Adipocyte (in vitro differentiated cells): ENCODE measurements around the gene HOXA7.

Experiments
- DNase-seq: peaks from one replicate; pipeline ENCODE4 v3.0.0-alpha.2; 2015; ENCODE audit warnings: low read depth
- H3K27me3 ChIP-seq: replicated peaks from 2 replicates; pipeline ENCODE4 v1.7.0; 2013; ENCODE audit warnings: mild to moderate bottlenecking, low read length, moderate library complexity; ENCODE audit not compliant: control insufficient read depth, insufficient read depth
- H3K36me3 ChIP-seq: 2 replicates; pipeline ENCODE4 v1.7.0; 2013; ENCODE audit warnings: low read length, mild to moderate bottlenecking, moderate library complexity; ENCODE audit not compliant: control insufficient read depth, insufficient read depth, severe bottlenecking
- H3K4me1 ChIP-seq: 2 replicates; pipeline ENCODE4 v1.7.0; 2013; ENCODE audit warnings: mild to moderate bottlenecking, low read length, moderate library complexity; ENCODE audit not compliant: control insufficient read depth, insufficient read depth
- H3K4me3 ChIP-seq: 2 replicates; pipeline ENCODE4 v1.7.0; 2013; ENCODE audit warnings: mild to moderate bottlenecking, low read length, moderate library complexity
- H3K9ac ChIP-seq: 2 replicates; pipeline ENCODE4 v1.7.0; 2013; ENCODE audit warnings: mild to moderate bottlenecking, low read length, moderate library complexity
- H3K9me3 ChIP-seq: 2 replicates; pipeline ENCODE4 v1.7.0; 2013; ENCODE audit warnings: mild to moderate bottlenecking, low read length, moderate library complexity; ENCODE audit not compliant: control insufficient read depth

HOXA7 gene

DNA sequence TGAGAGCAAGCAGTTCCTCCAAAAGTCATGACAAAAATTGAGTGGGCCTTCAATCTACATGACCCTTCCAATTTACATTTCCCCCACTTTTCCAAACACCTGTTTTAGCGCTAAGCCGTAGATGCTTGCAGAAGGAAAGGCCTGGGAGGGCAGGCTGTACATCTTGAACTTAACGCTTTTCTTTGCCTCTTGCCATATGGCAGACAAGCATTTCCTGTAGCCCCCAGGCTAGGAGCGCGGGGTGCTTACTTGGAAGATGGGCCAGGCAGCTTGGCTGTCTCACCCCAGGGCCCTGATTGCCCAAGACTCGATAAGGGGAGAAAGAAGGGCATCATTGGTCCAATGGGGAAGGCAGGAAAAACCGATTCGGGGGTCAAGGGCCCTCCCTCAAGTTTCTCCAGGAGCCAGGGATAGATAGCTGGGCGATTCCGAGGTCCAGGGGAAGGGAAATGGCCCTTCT lies 15.9 kb upstream of the HOXA7 start:
- Histone ChIP-seq H3K27me3 (no peaks in the 10 kb centered on the region), H3K36me3 (no peaks in the 10 kb centered on the region), H3K4me3 (peak overlapping the region; percentile 94), H3K9me3 (no peaks in the 10 kb centered on the region), H3K9ac (peak overlapping the region; percentile 93), H3K4me1 (peaks cover 51% of the 10 kb centered on the region)
- DNase-seq = no peak

DNA sequence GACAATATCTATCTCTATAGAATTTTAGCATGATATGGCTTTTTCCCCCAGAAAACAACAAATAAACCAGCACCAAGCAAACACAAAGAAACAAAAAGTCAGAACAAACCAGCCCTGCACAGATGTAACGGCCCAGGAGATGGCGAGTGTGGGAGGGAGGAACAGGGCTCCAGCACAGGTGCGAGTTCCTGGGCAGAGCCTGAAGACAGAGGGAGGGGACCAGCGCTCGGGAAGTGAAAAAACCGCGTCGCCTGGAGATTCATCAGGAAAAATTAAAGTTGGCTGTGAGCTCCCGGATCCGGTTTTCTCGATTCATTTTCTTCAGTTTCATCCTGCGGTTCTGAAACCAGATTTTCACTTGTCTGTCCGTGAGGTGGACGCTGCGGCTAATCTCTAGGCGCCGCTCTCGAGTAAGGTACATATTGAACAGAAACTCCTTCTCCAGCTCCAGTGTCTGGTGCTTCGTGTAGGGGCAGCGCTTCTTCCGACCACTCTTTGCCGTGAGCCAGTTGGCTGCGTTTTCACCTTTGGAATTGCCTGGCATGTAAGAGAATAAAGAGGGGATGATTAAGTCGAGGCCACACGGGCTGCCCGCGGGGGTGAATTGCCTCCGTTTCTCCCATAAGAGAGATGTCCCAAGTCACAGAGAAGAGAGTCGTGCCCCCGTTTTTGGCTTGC lies 15.3 kb upstream of the HOXA7 start:
- Histone ChIP-seq H3K4me3 (peak overlapping the region; percentile 94), H3K9ac (peak overlapping the region; percentile 93)

DNA sequence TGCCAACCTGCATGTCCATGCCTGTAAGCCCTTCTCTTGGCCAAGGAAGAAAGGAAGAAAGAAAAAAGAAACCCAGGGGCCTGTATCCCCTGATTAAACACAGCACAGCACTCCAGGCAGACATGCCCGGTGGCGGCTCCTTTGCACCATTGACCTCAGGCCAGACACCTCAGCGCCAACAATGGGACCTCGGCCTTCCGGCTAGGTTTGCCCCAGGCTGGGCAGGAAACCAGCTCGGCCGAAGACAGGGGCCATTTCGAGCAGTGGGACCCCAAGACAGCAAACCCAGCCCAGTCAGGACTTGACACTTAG lies 14.8 kb upstream of the HOXA7 start:
- H3K4me1 ChIP-seq = peaks cover 49% of the 10 kb centered on the region
- no peaks in the 10 kb centered on the region for H3K9me3 ChIP-seq
- peak overlapping the region; percentile 94 for H3K4me3 ChIP-seq
- DNase-seq = no peak
- no peaks in the 10 kb centered on the region for H3K36me3 ChIP-seq
- H3K9ac ChIP-seq = peak overlapping the region; percentile 93
- H3K27me3 ChIP-seq = no peaks in the 10 kb centered on the region

More for the DNA sequence above, 15.3 kb upstream of the HOXA7 start:
- no peak for DNase-seq
- Histone ChIP-seq H3K9me3 (no peaks in the 10 kb centered on the region), H3K27me3 (no peaks in the 10 kb centered on the region), H3K4me1 (peaks cover 49% of the 10 kb centered on the region), H3K36me3 (no peaks in the 10 kb centered on the region)

DNA sequence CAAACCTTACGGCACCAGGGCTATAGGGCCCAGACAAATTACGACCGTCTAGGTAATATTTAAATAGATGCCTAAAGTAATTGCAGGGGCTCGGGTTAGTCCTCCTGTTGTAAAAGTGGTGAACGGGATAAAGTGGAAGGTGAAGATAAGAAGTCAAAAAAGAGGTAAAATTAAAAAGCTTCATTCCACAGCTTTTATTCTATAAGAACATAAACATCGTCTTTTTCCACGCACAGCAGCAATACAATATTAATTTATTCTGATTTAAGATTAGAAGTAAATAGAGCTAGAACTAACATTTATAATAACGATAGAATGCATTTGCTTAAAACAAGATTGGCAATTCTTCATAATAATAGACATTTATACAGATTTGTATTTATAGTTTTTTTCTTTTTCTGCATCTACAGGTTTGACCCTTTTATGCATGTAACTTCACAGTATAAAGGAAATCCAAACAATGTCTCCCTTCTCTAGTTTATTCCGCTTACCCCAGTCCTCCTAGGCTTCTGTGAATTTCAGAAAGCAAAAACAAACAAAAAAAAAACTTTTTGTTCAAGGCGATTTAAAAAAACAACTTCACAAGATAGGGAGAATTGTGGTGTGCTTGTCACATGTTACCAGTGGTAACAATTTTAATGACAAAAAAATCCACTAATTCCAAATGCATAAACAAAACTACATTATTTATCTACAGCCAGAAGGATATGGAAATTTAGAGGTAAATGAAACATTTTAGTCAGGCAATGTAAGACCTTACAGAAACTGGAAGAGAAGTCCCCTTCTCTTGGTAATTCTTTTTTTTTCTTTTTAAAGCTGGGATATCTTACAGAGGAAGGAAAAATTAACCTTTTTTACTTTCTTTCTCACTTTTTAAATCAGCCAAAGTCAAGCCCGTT lies 14.2 kb upstream of the HOXA7 start:
- H3K4me1 ChIP-seq = peaks cover 49% of the 10 kb centered on the region
- no peaks in the 10 kb centered on the region for H3K36me3 ChIP-seq
- H3K9ac ChIP-seq = peak overlapping the region; percentile 93
- DNase-seq = no peak
- peak overlapping the region; percentile 94 for H3K4me3 ChIP-seq
- no peaks in the 10 kb centered on the region for H3K9me3 ChIP-seq
- H3K27me3 ChIP-seq = no peaks in the 10 kb centered on the region

DNA sequence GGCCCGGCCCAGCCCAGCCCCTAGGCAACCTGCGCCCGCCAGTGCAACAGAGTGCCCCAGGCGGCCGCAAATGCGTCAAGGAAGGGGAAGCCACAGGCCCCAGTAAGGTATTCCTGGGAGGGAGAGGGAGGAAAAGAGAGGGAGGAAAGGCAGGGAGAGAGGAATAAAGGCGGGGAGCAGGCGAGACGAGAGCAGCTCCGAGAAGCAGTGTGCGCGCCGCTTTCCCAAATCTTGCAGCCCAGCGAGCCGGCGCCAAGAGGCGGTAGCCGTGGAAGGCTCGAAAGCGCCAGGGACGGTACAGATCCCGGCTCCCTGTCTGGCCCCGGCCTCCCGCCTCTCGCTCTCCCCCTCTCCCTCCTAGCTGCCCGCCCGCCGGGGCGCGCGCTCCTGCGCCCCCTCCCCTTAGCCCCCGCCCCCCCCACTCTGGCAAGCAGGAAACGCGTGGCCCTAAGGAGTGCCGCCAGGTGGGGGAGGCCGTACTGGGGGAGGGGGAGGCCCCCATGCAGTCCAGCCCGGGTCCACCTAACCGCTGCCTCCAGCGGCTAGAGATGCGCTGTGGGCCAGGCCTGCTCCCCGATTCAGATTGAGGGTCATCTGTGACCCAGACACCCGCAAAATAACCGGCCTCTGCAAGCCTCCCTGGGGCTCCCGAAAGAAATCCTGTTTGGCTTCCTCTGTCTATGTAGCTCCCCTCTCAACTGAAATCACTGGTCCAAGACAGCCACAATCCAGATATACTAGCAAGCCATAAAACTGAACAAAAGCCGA lies 13.4 kb upstream of the HOXA7 start:
- H3K9me3 ChIP-seq = no peaks in the 10 kb centered on the region
- no peaks in the 10 kb centered on the region for H3K27me3 ChIP-seq
- H3K36me3 ChIP-seq = no peaks in the 10 kb centered on the region
- no peak for DNase-seq
- peaks cover 42% of the 10 kb centered on the region for H3K4me1 ChIP-seq
- peak overlapping the region; percentile 93 for H3K9ac ChIP-seq
- H3K4me3 ChIP-seq = peak overlapping the region; percentile 94

DNA sequence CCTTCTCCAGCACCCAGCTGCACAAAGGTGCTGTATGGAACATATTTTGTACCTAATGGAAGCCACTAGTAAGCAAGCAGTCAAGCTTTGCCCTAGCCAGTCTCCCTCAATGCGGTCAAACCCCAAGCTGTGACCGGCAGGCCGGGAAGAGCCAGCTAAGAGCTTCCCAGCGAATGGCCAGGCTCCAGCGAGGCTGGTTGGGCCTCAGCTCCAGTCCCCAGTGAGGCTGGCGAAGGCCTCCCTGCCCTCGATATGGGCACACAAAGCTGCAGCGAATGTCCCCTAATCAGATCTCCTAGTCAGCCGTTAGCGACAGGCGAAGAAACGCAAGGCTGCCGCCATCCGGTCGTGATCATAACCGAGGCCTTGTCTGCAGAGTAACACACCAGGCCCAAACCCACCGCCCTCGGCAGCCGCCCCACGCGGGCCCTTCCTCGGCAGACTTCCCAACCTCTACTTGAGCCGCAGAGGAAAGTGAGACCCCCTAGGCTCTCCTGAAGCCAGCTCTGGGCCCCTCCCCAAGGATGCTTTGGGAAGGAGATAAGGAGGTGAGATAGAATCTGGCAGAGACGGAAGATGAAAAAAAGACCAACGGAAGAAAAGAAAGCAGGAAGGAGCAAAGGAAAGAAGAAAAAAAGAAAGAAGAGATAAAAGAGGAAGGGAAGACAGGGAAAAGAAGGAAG lies 11.9 kb upstream of the HOXA7 start:
- no peaks in the 10 kb centered on the region for H3K9me3 ChIP-seq
- peak overlapping the region; percentile 94 for H3K4me3 ChIP-seq
- H3K27me3 ChIP-seq = no peaks in the 10 kb centered on the region
- H3K9ac ChIP-seq = peak overlapping the region; percentile 93
- peaks cover 39% of the 10 kb centered on the region for H3K4me1 ChIP-seq
- DNase-seq = no peak
- no peaks in the 10 kb centered on the region for H3K36me3 ChIP-seq

DNA sequence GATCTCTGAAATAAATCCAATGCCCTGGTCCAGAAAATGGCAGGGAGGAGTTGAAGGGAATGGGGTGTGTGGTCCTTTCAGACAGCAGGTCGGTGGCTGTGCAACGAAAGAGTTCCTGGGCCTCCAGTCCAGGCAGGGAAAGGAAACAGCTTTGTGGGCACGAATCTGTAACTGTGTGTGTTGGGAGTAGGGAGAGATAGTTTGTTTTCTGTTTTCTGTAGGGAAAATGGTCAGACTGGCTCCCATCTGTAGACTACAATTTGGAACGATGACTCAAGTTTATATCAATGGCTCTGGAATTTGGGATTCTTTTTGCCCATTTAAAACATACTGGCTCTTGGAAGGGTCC lies 11.4 kb upstream of the HOXA7 start:
- H3K27me3 ChIP-seq = no peaks in the 10 kb centered on the region
- H3K9ac ChIP-seq = peak overlapping the region; percentile 93
- no peak for DNase-seq
- peak overlapping the region; percentile 94 for H3K4me3 ChIP-seq
- H3K36me3 ChIP-seq = peaks cover 3% of the 10 kb centered on the region
- H3K9me3 ChIP-seq = no peaks in the 10 kb centered on the region
- H3K4me1 ChIP-seq = peaks cover 41% of the 10 kb centered on the region

DNA sequence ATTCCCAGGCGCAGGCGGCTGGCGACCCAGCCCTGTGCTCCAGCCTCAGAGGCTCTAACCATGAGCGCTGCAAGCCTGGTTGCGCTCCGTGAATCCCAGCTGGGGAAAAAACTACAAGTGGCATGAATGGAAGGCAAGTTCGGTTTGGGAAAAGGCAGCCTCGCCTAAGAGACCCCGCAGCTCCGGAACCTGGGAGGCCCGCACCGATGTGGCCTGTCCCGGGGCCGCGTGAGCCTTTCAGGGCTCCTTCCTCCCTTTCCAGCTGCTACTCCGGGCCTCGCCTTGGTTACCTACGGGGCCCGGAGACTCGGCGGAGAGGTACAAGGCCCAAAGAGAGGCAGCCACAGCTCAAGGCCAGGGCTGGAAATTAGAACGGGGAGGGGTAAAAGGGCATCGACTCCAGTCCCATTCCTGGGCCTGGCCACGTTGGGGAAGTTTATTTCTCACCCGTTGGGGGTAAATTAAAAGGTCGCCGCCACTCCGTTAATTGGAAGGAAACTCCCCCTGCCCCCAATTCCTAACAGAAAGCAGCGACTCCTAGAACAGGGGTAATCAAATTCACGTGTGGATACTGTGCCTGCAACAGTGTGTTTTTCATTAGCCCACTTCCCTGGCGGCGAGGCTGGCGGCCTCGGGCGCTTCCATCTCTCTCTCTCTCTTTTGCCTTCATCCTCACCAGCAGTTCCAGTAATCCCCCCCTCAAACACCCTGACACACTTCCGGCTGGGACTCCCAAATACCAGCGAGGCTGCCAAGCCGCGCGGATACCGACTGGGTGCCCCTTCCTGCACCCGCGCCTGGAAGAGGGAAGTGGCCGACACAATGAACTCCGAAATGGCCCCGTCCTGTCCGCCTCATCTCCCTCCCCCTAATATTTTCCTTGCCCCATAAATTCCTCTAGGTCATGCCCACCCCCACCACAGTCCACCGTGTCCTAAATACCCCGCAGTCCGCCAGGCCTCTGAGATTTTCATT lies 10.3 kb upstream of the HOXA7 start:
- Histone ChIP-seq H3K4me3 (peak overlapping the region; percentile 94), H3K27me3 (no peaks in the 10 kb centered on the region), H3K4me1 (peaks cover 37% of the 10 kb centered on the region), H3K9me3 (no peaks in the 10 kb centered on the region), H3K9ac (peak overlapping the region; percentile 93), H3K36me3 (peaks cover 5% of the 10 kb centered on the region)
- no peak for DNase-seq

DNA sequence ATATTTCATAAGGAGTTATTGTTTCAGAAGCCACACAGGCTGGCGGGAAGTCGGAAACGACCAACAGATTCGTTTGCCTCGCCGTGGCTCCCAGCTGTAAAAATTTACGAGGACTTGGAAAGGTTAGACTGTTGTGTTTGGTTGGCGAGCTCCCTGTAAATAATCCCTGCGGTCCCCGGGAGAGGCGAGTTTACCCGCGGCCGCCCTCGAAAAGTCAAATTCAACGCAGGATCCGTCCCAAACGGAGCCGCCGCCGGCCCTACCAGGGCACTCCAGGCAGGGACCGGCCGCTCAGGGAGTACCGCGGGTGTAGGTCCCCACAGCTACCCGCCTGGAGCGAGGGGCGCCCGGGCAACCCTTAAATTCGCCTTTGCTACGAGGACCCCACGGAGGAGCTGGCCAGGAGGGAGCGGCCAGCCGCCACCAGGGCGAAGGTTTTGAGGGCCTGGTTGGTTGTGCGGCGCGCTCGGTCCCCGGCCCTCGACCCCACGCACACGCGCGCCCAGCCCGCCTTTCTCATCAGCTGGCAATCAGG lies 9.6 kb upstream of the HOXA7 start:
- peak overlapping the region; percentile 93 for H3K9ac ChIP-seq
- no peak for DNase-seq
- no peaks in the 10 kb centered on the region for H3K27me3 ChIP-seq
- H3K4me3 ChIP-seq = peak overlapping the region; percentile 94
- H3K36me3 ChIP-seq = peaks cover 5% of the 10 kb centered on the region
- peaks cover 39% of the 10 kb centered on the region for H3K4me1 ChIP-seq
- no peaks in the 10 kb centered on the region for H3K9me3 ChIP-seq
